Measurements from ENCODE around the gene C1QTNF5. TPM values are rescaled to one million over a fixed set of nuclear protein-coding genes. Genes with fewer than 3 reads are reported as not detected.

The C1QTNF5 gene
- total RNA-seq, 2 experiments from 2014 or later = not detected

GRCh38 chr11:119367661-119368120 lies 27.0 kb upstream of the C1QTNF5 start:
- H4K20me1 ChIP-seq (ENCODE audit: insufficient read depth, low read length) = no peaks in the 10 kb centered on the region
- no peaks in the 10 kb centered on the region for H3K9me2 ChIP-seq (ENCODE audit: insufficient read depth, low read length)
- H3K4me2 ChIP-seq (ENCODE audit: low read length) = peak overlapping the region; percentile 61
- H2AFZ ChIP-seq (ENCODE audit: low read length) = no peak overlapping the region
- peaks cover 81% of the 10 kb centered on the region for H3K4me1 ChIP-seq (ENCODE audit: insufficient read depth, low read length, poor library complexity, severe bottlenecking)
- H3K9me3 ChIP-seq (ENCODE audit: low read length) = no peaks in the 10 kb centered on the region
- no TSS peak for BruUV-seq (replicated peaks)
- intact Hi-C loops (cut with micrococcal nuclease; ENCODE audit: unreplicated experiment) = no loop called here
- TF ChIP-seq CTCF (conservative IDR thresholded peaks at IDR 0.05; ENCODE audit: low read length) (no peak), EZH2phosphoT487 (IDR thresholded peaks at IDR 0.05; ENCODE audit: borderline replicate concordance, low read depth, low read length) (no peak)
- CTCF ChIA-PET (ENCODE audit: unreplicated experiment) = interaction anchor here (1.0 kb wide), 1 partner anchor 9 kb away, joined by 3 read pairs; no protein-coding TSS in a partner anchor
- DNase-seq (ENCODE audit: low spot score) = peak; percentile 77
- peak overlapping the region; percentile 52 for H3K27ac ChIP-seq (ENCODE audit: low read depth, low read length, poor library complexity, severe bottlenecking)
- peaks cover 11% of the 10 kb centered on the region for H3K79me2 ChIP-seq (ENCODE audit: insufficient read depth, low read depth, low read length)
- no peaks in the 10 kb centered on the region for H3K36me3 ChIP-seq (ENCODE audit: insufficient read depth, low read length)
- H3K4me3 ChIP-seq (ENCODE audit: low read depth, low read length, poor library complexity, severe bottlenecking) = peak overlapping the region; percentile 20
- POLR2A ChIA-PET = interaction anchor here (0.6 to 1.5 kb wide), 5 partner anchors 9 to 313 kb away, joined by 3 to 6 read pairs (median 3); no protein-coding TSS in a partner anchor

GRCh38 chr11:119366690-119367620 lies 26.3 kb upstream of the C1QTNF5 start:
- TF ChIP-seq CTCF (conservative IDR thresholded peaks at IDR 0.05; ENCODE audit: low read length) (no peak), EZH2phosphoT487 (IDR thresholded peaks at IDR 0.05; ENCODE audit: borderline replicate concordance, low read depth, low read length) (no peak)
- Histone ChIP-seq H3K36me3 (ENCODE audit: insufficient read depth, low read length) (no peaks in the 10 kb centered on the region), H3K9me3 (ENCODE audit: low read length) (no peaks in the 10 kb centered on the region), H3K4me3 (ENCODE audit: low read depth, low read length, poor library complexity, severe bottlenecking) (peak overlapping the region; percentile 20), H3K9me2 (ENCODE audit: insufficient read depth, low read length) (no peaks in the 10 kb centered on the region), H3K4me1 (ENCODE audit: insufficient read depth, low read length, poor library complexity, severe bottlenecking) (peaks cover 86% of the 10 kb centered on the region), H3K27ac (ENCODE audit: low read depth, low read length, poor library complexity, severe bottlenecking) (peak overlapping the region; percentile 52), H3K79me2 (ENCODE audit: insufficient read depth, low read depth, low read length) (peaks cover 17% of the 10 kb centered on the region), H4K20me1 (ENCODE audit: insufficient read depth, low read length) (no peaks in the 10 kb centered on the region), H2AFZ (ENCODE audit: low read length) (no peak overlapping the region), H3K4me2 (ENCODE audit: low read length) (peak overlapping the region; percentile 61)
- intact Hi-C loops (cut with micrococcal nuclease; ENCODE audit: unreplicated experiment) = no loop called here
- no TSS peak for BruUV-seq (replicated peaks)
- CTCF ChIA-PET (ENCODE audit: unreplicated experiment) = interaction anchor here (0.7 to 1.0 kb wide), 2 partner anchors 9 kb away, joined by 3 read pairs; no protein-coding TSS in a partner anchor
- POLR2A ChIA-PET = interaction anchor here (0.6 to 1.5 kb wide), 4 partner anchors 9 to 313 kb away, joined by 3 to 6 read pairs (median 3); no protein-coding TSS in a partner anchor
- DNase-seq (ENCODE audit: low spot score) = no peak
